A673 (cell line): Measurements from ENCODE around the gene TBC1D16. TPM values are rescaled to one million over a fixed set of nuclear protein-coding genes. Genes with fewer than 3 reads are reported as not detected.

Source experiments
- BruUV-seq: library from RNA; stranded (reverse); fragments of 400-500 nt; replicated peaks from 2 replicates; lab custom pipeline; 2021; lab: Mats Ljungman, UMichigan
- CTCF ChIA-PET: fragments of 300-600 bp; sonication (Branson Sonifier 250); formaldehyde crosslinking; loops from one replicate; lab custom pipeline; 2022; ENCODE audit warnings: antibody characterized with exemption; lab: Charles Lee
- POLR2A ChIA-PET: fragments of 300-600 bp; sonication (Branson Sonifier 250); formaldehyde crosslinking; loops from one replicate; lab custom pipeline; 2022; ENCODE audit warnings: antibody characterized with exemption; ENCODE audit not compliant: low non-redundant PET; lab: Charles Lee
- DNase-seq: peaks from one replicate; pipeline ENCODE4 v3.0.0-alpha.2; 2015; ENCODE audit warnings: low spot score
- H3K27ac ChIP-seq: fragments of 200-600 bp; sonication (generic); 2 replicates; pipeline ENCODE4 v1.5.1; 2016; ENCODE audit warnings: mixed run types, low read depth, mild to moderate bottlenecking, mixed read lengths, antibody characterized with exemption, low read length; ENCODE audit not compliant: poor library complexity, severe bottlenecking
- H3K27me3 ChIP-seq: fragments of 200-600 bp; sonication (generic); replicated peaks from 2 replicates; pipeline ENCODE4 v1.6.1; 2017; ENCODE audit warnings: mixed run types, low read depth, mild to moderate bottlenecking, mixed read lengths, antibody characterized with exemption, low read length; ENCODE audit not compliant: insufficient read depth, poor library complexity
- H3K36me3 ChIP-seq: fragments of 200-600 bp; sonication (generic); 2 replicates; pipeline ENCODE4 v1.6.1; 2016; ENCODE audit warnings: mixed run types, mild to moderate bottlenecking, mixed read lengths, antibody characterized with exemption, low read length; ENCODE audit not compliant: insufficient read depth, poor library complexity, severe bottlenecking
- H3K4me1 ChIP-seq: fragments of 200-600 bp; sonication (generic); 2 replicates; pipeline ENCODE4 v1.6.1; 2017; ENCODE audit warnings: mixed run types, mild to moderate bottlenecking, mixed read lengths, antibody characterized with exemption, low read length; ENCODE audit not compliant: insufficient read depth, poor library complexity, severe bottlenecking
- H3K4me3 ChIP-seq: fragments of 200-600 bp; sonication (generic); 2 replicates; pipeline ENCODE4 v1.5.1; 2016; ENCODE audit warnings: low read depth, mixed run types, mild to moderate bottlenecking, mixed read lengths, low read length; ENCODE audit not compliant: poor library complexity, severe bottlenecking
- H3K9me3 ChIP-seq: fragments of 200-600 bp; sonication (generic); 2 replicates; pipeline ENCODE4 v1.6.1; 2016; ENCODE audit warnings: mixed run types, low read depth, mild to moderate bottlenecking, mixed read lengths, antibody characterized with exemption, low read length; ENCODE audit not compliant: poor library complexity, severe bottlenecking
- CTCF ChIP-seq: fragments of 300-800, 200-600 bp; sonication (generic); conservative IDR thresholded peaks from 2 replicates; pipeline ENCODE4 v1.5.1; 2017; ENCODE audit warnings: low read depth, mild to moderate bottlenecking, antibody characterized with exemption, low read length, moderate library complexity, mixed read lengths
- EZH2 ChIP-seq: fragments of 200-600 bp; sonication (generic); IDR thresholded peaks from 2 replicates; pipeline ENCODE4 v1.6.1; 2017; ENCODE audit warnings: borderline replicate concordance, low read depth, mild to moderate bottlenecking, mixed read lengths, antibody characterized with exemption, low read length; ENCODE audit not compliant: poor library complexity, severe bottlenecking
- intact Hi-C: fragments of 100-400 bp; cut with micrococcal nuclease; formaldehyde crosslinking; loops from one replicate; pipeline ENCODE4 v1.10.0; 2022; ENCODE audit not compliant: unreplicated experiment
- total RNA-seq: library from RNA; stranded (reverse); gene quantifications from 2 replicates; pipeline ENCODE4 v1.2.3, GENCODE V29; 2021

TBC1D16 gene
- total RNA-seq, 1 experiment from 2014 or later, result 49.1 TPM

GRCh38 chr17:79977161-79977631 is 58.5 kb downstream of the TBC1D16 start:
- no TSS peak for BruUV-seq
- Histone ChIP-seq H3K4me1 (no peaks in the 10 kb centered on the region), H3K27me3 (no peaks in the 10 kb centered on the region), H3K27ac (no peak overlapping the region), H3K9me3 (no peaks in the 10 kb centered on the region), H3K36me3 (no peaks in the 10 kb centered on the region), H3K4me3 (no peak overlapping the region)
- TF ChIP-seq EZH2 (no peak), CTCF (no peak)
- no peak for DNase-seq
- ChIA-PET POLR2A (no interaction called here), CTCF (no interaction called here)
- intact Hi-C loops, result no loop called here

GRCh38 chr17:79976451-79976850 is 59.2 kb downstream of the TBC1D16 start:
- POLR2A ChIA-PET, result no interaction called here
- TF ChIP-seq CTCF (no peak), EZH2 (no peak)
- intact Hi-C loops, result no loop called here
- H3K4me1 ChIP-seq, result no peaks in the 10 kb centered on the region
- no peak overlapping the region for H3K27ac ChIP-seq
- H3K9me3 ChIP-seq, result no peaks in the 10 kb centered on the region
- H3K36me3 ChIP-seq, result no peaks in the 10 kb centered on the region
- H3K4me3 ChIP-seq, result no peak overlapping the region
- no TSS peak for BruUV-seq
- CTCF ChIA-PET, result no interaction called here
- no peaks in the 10 kb centered on the region for H3K27me3 ChIP-seq
- no peak for DNase-seq

- H3K36me3 ChIP-seq, result no peaks in the 10 kb centered on the region
- H3K4me3 ChIP-seq, result no peak overlapping the region
- H3K27ac ChIP-seq, result no peak overlapping the region
- no peak for TF ChIP-seq CTCF
- no peak for TF ChIP-seq EZH2
- POLR2A ChIA-PET, result no interaction called here
- DNase-seq, result no peak
- CTCF ChIA-PET, result no interaction called here
- no peaks in the 10 kb centered on the region for H3K4me1 ChIP-seq
- H3K9me3 ChIP-seq, result no peaks in the 10 kb centered on the region
- intact Hi-C loops, result no loop called here
- no peaks in the 10 kb centered on the region for H3K27me3 ChIP-seq
- no TSS peak for BruUV-seq
These were observed 60.1 kb downstream of the TBC1D16 start for GRCh38 chr17:79975498-79976134.
